ENCODE results near the gene ASCL3.
"Not testable (repeated sequence)": the region's sequence is repeated elsewhere in the genome, so short reads cannot be mapped to it uniquely, and the experiment has no call there.

The ASCL3 gene

GRCh38 chr11:8910649-8911026 is 32.2 kb downstream of the ASCL3 start:
- no peak for DNase-seq (ENCODE audit: low read depth)

GRCh38 chr11:8908099-8908498 is 34.7 kb downstream of the ASCL3 start:
- DNase-seq (ENCODE audit: low read depth), result no peak

GRCh38 chr11:8907116-8907515 is 35.7 kb downstream of the ASCL3 start:
- no peak for DNase-seq (ENCODE audit: low read depth)

- no peak for DNase-seq (ENCODE audit: low read depth)
These were observed 37.2 kb downstream of the ASCL3 start for GRCh38 chr11:8905528-8906165.

- no peak for DNase-seq (ENCODE audit: low read depth)
These were observed 43.6 kb downstream of the ASCL3 start for GRCh38 chr11:8899119-8899753.

GRCh38 chr11:8891185-8891584 is 51.6 kb downstream of the ASCL3 start:
- DNase-seq (ENCODE audit: low read depth), result not testable (repeated sequence)

Measured in T-helper 22 cell (primary cell).